VCaP (cell line): ENCODE results near the gene PRR7.
"Not testable (repeated sequence)": the region's sequence is repeated elsewhere in the genome, so short reads cannot be mapped to it uniquely, and the experiment has no call there.

ENCODE experiments used
- H3K27ac ChIP-seq: fragments of 450-650 bp; 2 replicates; pipeline ENCODE4 v1.5.1; 2017
- CTCF ChIP-seq: fragments of 450-650 bp; conservative IDR thresholded peaks from 2 replicates; pipeline ENCODE4 v1.5.1; 2017; ENCODE audit warnings: mild to moderate bottlenecking, moderate library complexity

The PRR7 gene

GRCh38 chr5:177419046-177419445 lies 27.6 kb upstream of the PRR7 start:
- no peak overlapping the region for H3K27ac ChIP-seq

GRCh38 chr5:177420472-177420871 lies 26.1 kb upstream of the PRR7 start:
- H3K27ac ChIP-seq: not testable (repeated sequence)

More at GRCh38 chr5:177419046-177419445, 27.6 kb upstream of the PRR7 start:
- TF ChIP-seq CTCF: no peak

- no peak for TF ChIP-seq CTCF
These were observed 25.4 kb upstream of the PRR7 start for GRCh38 chr5:177421062-177421798.

GRCh38 chr5:177423671-177424070 lies 22.9 kb upstream of the PRR7 start:
- no peak for TF ChIP-seq CTCF

More at GRCh38 chr5:177421062-177421798, 25.4 kb upstream of the PRR7 start:
- no peak overlapping the region for H3K27ac ChIP-seq

GRCh38 chr5:177425196-177425800 lies 21.3 kb upstream of the PRR7 start:
- H3K27ac ChIP-seq: peak overlapping the region; percentile 95
- no peak for TF ChIP-seq CTCF

More at GRCh38 chr5:177423671-177424070, 22.9 kb upstream of the PRR7 start:
- H3K27ac ChIP-seq: no peak overlapping the region

- no peak for TF ChIP-seq CTCF
These were observed 20.6 kb upstream of the PRR7 start for GRCh38 chr5:177425801-177426565.

GRCh38 chr5:177426566-177427210 lies 19.9 kb upstream of the PRR7 start, which contains the start of gene GRK6:
Gene GRK6 (plus strand): TSS chr5:177426676. CDS start chr5:177426846, 170 bp downstream.
- TF ChIP-seq CTCF: no peak
- H3K27ac ChIP-seq: peak within 1 kb of the TSS; percentile 95

More at GRCh38 chr5:177425801-177426565, 20.6 kb upstream of the PRR7 start:
- peak overlapping the region; percentile 95 for H3K27ac ChIP-seq
